Left ventricle myocardium inferior (tissue), 1 donor: ENCODE measurements around the gene TCF4. TPM values are rescaled to one million over a fixed set of nuclear protein-coding genes. Genes with fewer than 3 reads are reported as not detected.

Source experiments
- DNase-seq: peaks from one replicate; pipeline ENCODE4 v3.0.0-alpha.2; 2020
- H3K27ac ChIP-seq: fragments of 200-600 bp; replicated peaks from 2 replicates; pipeline ENCODE4 v1.8.0; 2021
- H3K27me3 ChIP-seq: fragments of 200-600 bp; 2 replicates; pipeline ENCODE4 v1.8.0; 2021; ENCODE audit warnings: low read depth
- H3K36me3 ChIP-seq: fragments of 200-600 bp; 2 replicates; pipeline ENCODE4 v1.8.0; 2021
- H3K4me1 ChIP-seq: fragments of 200-600 bp; 2 replicates; pipeline ENCODE4 v1.8.0; 2021
- H3K4me3 ChIP-seq: fragments of 200-600 bp; 2 replicates; pipeline ENCODE4 v1.8.0; 2021; ENCODE audit warnings: mild to moderate bottlenecking, moderate library complexity
- H3K9me3 ChIP-seq: fragments of 200-600 bp; replicated peaks from 2 replicates; pipeline ENCODE4 v1.8.0; 2021
- CTCF ChIP-seq: fragments of 200-600 bp; IDR thresholded peaks from 2 replicates; pipeline ENCODE4 v1.8.0; 2021; ENCODE audit warnings: antibody characterized with exemption, mild to moderate bottlenecking, borderline replicate concordance
- intact Hi-C: fragments of 100-400 bp; cut with micrococcal nuclease; formaldehyde crosslinking; loops from one replicate; pipeline ENCODE4 v1.11.0; 2022
- total RNA-seq: library from RNA; stranded (reverse); fragmentation: NEBNext Ultra II Directional; extraction: Animal tissue kit (Norgen Biotek cat#: 25700); gene quantifications from one replicate; pipeline ENCODE4 v1.2.1, GENCODE V29; 2021
- donor health status: DM: no; HTN: yes; CAD: no; lungs with severe emphysema.

TCF4 gene
- total RNA-seq, 1 donor from 2014 or later: 58.9 TPM

GRCh38 chr18:55506074-55506473 lies 81.9 kb downstream of the TCF4 start:
- no peak overlapping the region for H3K4me3 ChIP-seq
- DNase-seq: no peak
- H3K27ac ChIP-seq: no peak overlapping the region
- H3K9me3 ChIP-seq: no peaks in the 10 kb centered on the region
- peaks cover 56% of the 10 kb centered on the region for H3K4me1 ChIP-seq
- H3K36me3 ChIP-seq: no peaks in the 10 kb centered on the region
- no peak for TF ChIP-seq CTCF
- intact Hi-C loops: loop anchor here (10.0 kb wide), 2 partner anchors 81 to 191 kb away; no protein-coding TSS in a partner anchor
- no peaks in the 10 kb centered on the region for H3K27me3 ChIP-seq

GRCh38 chr18:55504808-55505207 lies 83.2 kb downstream of the TCF4 start:
- H3K27ac ChIP-seq: no peak overlapping the region
- intact Hi-C loops: loop anchor here (10.0 kb wide), 2 partner anchors 80 to 190 kb away; no protein-coding TSS in a partner anchor
- H3K27me3 ChIP-seq: no peaks in the 10 kb centered on the region
- H3K4me1 ChIP-seq: peaks cover 63% of the 10 kb centered on the region
- no peaks in the 10 kb centered on the region for H3K36me3 ChIP-seq
- no peak overlapping the region for H3K4me3 ChIP-seq
- DNase-seq: no peak
- no peaks in the 10 kb centered on the region for H3K9me3 ChIP-seq
- no peak for TF ChIP-seq CTCF

- no peak overlapping the region for H3K4me3 ChIP-seq
- DNase-seq: no peak
- no peaks in the 10 kb centered on the region for H3K27me3 ChIP-seq
- no peak for TF ChIP-seq CTCF
- no peaks in the 10 kb centered on the region for H3K9me3 ChIP-seq
- no peak overlapping the region for H3K27ac ChIP-seq
- intact Hi-C loops: loop anchor here (10.0 kb wide), 2 partner anchors 78 to 188 kb away; no protein-coding TSS in a partner anchor
- peaks cover 57% of the 10 kb centered on the region for H3K4me1 ChIP-seq
- H3K36me3 ChIP-seq: no peaks in the 10 kb centered on the region
Measured at GRCh38 chr18:55503167-55503820, 84.7 kb downstream of the TCF4 start.

- TF ChIP-seq CTCF: no peak
- no peaks in the 10 kb centered on the region for H3K27me3 ChIP-seq
- no peak overlapping the region for H3K4me3 ChIP-seq
- H3K36me3 ChIP-seq: no peaks in the 10 kb centered on the region
- peaks cover 52% of the 10 kb centered on the region for H3K4me1 ChIP-seq
- DNase-seq: no peak
- H3K27ac ChIP-seq: peak overlapping the region; percentile 70
- no peaks in the 10 kb centered on the region for H3K9me3 ChIP-seq
- intact Hi-C loops: loop anchor here (10.0 kb wide), 2 partner anchors 77 to 187 kb away; no protein-coding TSS in a partner anchor
Measured at GRCh38 chr18:55501982-55502710, 85.8 kb downstream of the TCF4 start.

- no peak overlapping the region for H3K4me3 ChIP-seq
- peak overlapping the region; percentile 70 for H3K27ac ChIP-seq
- no peaks in the 10 kb centered on the region for H3K36me3 ChIP-seq
- intact Hi-C loops: loop anchor here (10.0 kb wide), 2 partner anchors 77 to 187 kb away; no protein-coding TSS in a partner anchor
- H3K4me1 ChIP-seq: peaks cover 50% of the 10 kb centered on the region
- no peaks in the 10 kb centered on the region for H3K9me3 ChIP-seq
- no peak for DNase-seq
- TF ChIP-seq CTCF: no peak
- no peaks in the 10 kb centered on the region for H3K27me3 ChIP-seq
Measured at GRCh38 chr18:55501579-55501978, 86.4 kb downstream of the TCF4 start.
